HG03442 (cell line): ENCODE measurements around the gene TLE2.
"Not testable (repeated sequence)": the region's sequence is repeated elsewhere in the genome, so short reads cannot be mapped to it uniquely, and the experiment has no call there.

Experiments
- ATAC-seq: cut with Tn5 transposase; IDR thresholded peaks from one replicate; pipeline ENCODE4 v1.9.1; 2021; ENCODE audit warnings: mild to moderate bottlenecking, moderate library complexity; ENCODE audit not compliant: unreplicated experiment

Gene TLE2

GRCh38 chr19:3056417-3057088 lies 27.5 kb upstream of the TLE2 start:
- no peak for ATAC-seq

GRCh38 chr19:3055741-3056416 lies 26.8 kb upstream of the TLE2 start:
- ATAC-seq = no peak

GRCh38 chr19:3054972-3055740 lies 26.1 kb upstream of the TLE2 start:
- ATAC-seq = no peak

- ATAC-seq = no peak
Measured at GRCh38 chr19:3054265-3054971, 25.3 kb upstream of the TLE2 start.

- no peak for ATAC-seq
Measured at GRCh38 chr19:3053780-3054179, 24.7 kb upstream of the TLE2 start.

- ATAC-seq = no peak
Measured at GRCh38 chr19:3053218-3053621, 24.1 kb upstream of the TLE2 start.

GRCh38 chr19:3050016-3050415 lies 20.9 kb upstream of the TLE2 start:
- ATAC-seq = not testable (repeated sequence)

- no peak for ATAC-seq
Measured at GRCh38 chr19:3049089-3049488, 20.0 kb upstream of the TLE2 start.

GRCh38 chr19:3048190-3048533 lies 19.1 kb upstream of the TLE2 start:
- no peak for ATAC-seq

GRCh38 chr19:3047496-3048189 lies 18.6 kb upstream of the TLE2 start:
- no peak for ATAC-seq

GRCh38 chr19:3046698-3047495 lies 17.8 kb upstream of the TLE2 start:
- ATAC-seq = no peak

GRCh38 chr19:3045885-3046697 lies 17.0 kb upstream of the TLE2 start:
- no peak for ATAC-seq

- ATAC-seq = no peak
Measured at GRCh38 chr19:3045191-3045590, 16.1 kb upstream of the TLE2 start.

- no peak for ATAC-seq
Measured at GRCh38 chr19:3042621-3043267, 13.7 kb upstream of the TLE2 start.

GRCh38 chr19:3041761-3042620 lies 12.9 kb upstream of the TLE2 start:
- ATAC-seq = no peak

GRCh38 chr19:3041327-3041726 lies 12.2 kb upstream of the TLE2 start:
- no peak for ATAC-seq

- no peak for ATAC-seq
Measured at GRCh38 chr19:3039641-3040077, 10.6 kb upstream of the TLE2 start.

GRCh38 chr19:3039125-3039524 lies 10.0 kb upstream of the TLE2 start:
- no peak for ATAC-seq
